GM19324 (cell line): ENCODE data around the gene FLCN.
"Not testable (repeated sequence)": the region's sequence is repeated elsewhere in the genome, so short reads cannot be mapped to it uniquely, and the experiment has no call there.

Experiments used
- ATAC-seq: cut with Tn5 transposase; IDR thresholded peaks from one replicate; pipeline ENCODE4 v1.9.1; 2021; ENCODE audit warnings: mild to moderate bottlenecking, moderate library complexity; ENCODE audit not compliant: unreplicated experiment, low FRiP score

Gene FLCN

GRCh38 chr17:17188586-17188985, 48.4 kb downstream of the FLCN start:
- no peak for ATAC-seq

- ATAC-seq: no peak
These were observed 50.1 kb downstream of the FLCN start for GRCh38 chr17:17186551-17187505.

DNA sequence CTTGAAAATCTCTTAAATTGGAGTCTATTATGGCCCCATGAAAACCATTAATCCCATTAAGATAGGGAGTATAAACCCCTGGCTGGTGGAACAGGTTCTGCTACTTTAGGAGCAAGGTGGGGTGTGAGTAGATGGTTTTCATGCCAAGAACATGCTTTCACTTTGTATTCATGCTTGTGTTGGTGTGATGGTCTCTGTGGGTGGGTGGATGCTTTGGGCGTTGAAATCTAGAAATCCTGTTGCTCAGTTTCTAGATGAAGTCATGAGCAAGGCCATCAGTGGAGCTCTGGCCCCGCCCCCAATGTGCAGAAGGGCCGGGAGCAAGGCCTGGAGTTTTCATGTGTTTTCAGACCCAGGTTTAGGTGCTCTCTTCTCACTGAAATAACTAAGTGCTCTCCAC, 50.9 kb downstream of the FLCN start:
- ATAC-seq: no peak

GRCh38 chr17:17184985-17185757, 51.8 kb downstream of the FLCN start:
- ATAC-seq: not testable (repeated sequence)

GRCh38 chr17:17183744-17184143, 53.2 kb downstream of the FLCN start:
- ATAC-seq: no peak

GRCh38 chr17:17182598-17183136, 54.3 kb downstream of the FLCN start:
- no peak for ATAC-seq

DNA sequence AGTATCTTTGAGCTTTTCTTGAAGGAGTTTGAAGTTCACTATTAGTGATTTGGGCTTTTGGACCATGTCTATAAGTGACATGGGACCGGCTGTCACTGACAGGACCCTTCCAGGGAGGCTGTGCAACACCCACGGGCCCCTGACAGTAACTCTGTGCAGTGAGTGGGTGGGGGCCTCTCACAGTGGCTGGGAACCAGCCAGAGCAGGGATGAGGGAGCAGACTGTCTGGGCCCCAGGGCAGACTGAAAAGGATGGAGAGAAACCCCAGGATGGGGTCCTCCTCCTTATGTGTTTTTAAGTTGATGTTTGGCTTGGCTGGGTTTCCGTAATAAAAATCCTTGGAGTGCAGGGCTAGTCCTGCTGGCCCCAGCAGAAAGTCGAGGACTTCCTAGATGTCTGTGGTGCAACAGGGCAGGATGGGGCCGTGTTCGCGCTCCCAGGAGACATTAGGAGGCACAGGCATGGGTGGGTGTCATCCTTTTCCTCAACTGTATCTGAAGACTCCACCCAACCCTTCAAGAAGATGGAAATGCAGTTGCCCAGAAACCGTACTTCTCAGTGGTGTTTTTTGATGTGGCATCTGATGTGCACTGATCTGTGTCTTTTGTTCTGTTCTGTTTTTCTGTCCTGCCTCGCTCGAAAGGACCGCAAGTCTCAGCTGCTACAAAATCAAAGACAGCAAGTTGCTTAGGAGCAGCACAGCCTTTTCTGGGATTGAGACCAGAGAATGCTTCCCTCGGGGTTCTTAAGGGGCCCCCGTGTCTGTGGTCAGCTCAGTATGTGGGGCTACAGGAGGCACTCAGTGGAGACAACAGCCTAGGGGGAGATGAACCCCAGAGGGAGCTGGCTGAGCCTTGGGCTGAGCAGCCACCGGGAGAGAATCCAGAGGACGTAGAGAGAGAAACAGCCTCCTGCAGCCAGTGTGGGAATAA, 55.0 kb downstream of the FLCN start:
- ATAC-seq: no peak

DNA sequence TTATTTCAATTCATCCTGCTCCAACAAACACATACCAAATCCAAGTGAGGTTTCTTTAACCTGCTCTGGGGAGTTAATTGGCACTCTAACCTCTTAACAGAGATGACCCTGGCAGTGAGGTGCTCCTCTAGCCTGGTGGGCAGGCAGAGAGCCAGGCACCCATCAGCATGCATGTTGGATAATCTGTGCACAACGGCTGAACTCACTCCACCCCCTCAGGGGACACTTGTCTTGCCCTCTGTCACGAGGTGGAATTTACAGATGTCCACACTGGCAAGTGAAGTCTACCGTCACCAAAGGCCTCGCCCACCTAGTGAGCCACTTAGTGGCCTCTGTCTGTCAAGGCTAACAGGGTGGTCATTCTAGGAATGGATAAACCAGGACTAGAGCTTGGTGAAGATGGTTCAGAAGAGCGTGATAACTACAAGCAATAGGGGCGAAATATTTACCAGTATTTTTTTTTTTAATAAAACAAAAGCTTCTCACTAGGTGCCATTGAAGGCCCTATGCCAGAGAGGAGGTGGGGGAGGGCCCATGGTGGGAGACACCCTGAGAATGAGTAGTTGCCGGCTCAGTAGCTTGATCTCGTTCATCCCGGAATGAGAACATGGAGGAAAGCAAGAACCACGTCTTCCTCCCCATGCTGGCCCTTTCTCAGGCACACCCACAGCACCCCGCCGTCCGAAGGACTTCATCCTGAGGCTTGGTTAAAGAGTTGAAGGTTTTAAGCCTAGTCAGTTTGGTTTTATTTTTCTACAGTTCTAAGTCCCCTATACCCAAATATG, 56.0 kb downstream of the FLCN start:
- ATAC-seq: no peak

GRCh38 chr17:17180141-17180603, 56.8 kb downstream of the FLCN start:
- ATAC-seq: no peak

DNA sequence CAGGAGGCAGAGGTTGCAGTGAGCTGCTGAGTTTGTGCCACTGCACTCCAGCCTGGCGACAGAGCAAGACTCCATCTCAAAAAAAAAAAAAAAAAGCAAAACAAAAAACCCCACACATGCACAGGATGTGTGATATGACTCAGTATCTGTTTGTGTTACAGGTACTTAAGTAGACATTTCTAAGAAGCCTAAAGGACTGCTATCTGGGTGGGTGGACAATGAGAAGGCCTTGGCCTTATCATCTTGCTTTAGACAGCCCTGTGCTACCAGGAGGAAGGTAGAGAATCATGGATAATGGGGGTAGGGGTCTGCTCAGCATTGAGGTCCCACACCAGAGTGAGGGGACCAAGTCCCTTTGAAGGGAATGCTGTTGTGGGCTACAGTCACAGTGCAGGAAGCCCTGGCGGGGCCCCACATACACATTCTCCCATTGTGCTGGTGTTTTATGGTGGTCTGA, 57.6 kb downstream of the FLCN start:
- ATAC-seq: no peak

DNA sequence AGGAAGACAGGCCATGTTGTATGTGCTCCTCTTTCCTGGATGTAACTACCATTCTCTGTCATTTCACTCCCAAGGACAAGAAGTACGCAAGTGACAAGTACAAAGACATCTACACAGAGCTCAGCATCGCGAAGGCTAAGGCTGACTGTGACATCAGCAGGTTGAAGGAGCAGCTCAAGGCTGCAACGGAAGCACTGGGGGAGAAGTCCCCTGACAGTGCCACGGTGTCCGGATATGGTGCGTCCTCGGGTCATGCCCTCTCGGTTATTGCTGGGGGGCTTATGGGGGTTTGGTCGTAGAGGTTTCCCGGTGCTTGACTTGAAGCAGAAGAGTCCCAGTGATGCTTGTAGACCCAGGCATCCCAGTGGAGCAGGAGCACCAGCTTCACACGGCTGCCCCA, 59.8 kb downstream of the FLCN start:
- ATAC-seq: no peak

- no peak for ATAC-seq
These were observed 60.6 kb downstream of the FLCN start for GRCh38 chr17:17176341-17176740.

DNA sequence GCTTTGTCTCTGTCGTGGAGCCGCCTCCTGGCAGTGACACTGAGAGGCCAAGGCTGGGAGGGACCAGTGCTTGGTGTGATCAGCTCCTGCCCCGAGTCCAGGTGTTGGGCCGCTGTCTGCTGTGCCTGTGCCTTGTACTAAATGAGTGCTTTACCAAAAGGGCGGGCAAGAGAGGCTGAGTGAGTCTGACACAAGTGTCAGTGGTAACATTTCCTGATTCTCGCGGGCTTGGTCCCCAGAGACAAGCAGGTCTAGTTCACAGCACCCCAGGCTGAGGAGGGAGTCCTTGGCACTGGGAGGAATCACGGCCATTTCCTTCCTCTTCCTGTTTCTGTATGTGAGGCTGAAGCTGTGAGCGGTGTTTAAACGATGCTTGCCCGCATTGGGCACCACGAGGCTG, 61.1 kb downstream of the FLCN start:
- ATAC-seq: no peak

GRCh38 chr17:17175340-17175739, 61.6 kb downstream of the FLCN start:
- no peak for ATAC-seq

DNA sequence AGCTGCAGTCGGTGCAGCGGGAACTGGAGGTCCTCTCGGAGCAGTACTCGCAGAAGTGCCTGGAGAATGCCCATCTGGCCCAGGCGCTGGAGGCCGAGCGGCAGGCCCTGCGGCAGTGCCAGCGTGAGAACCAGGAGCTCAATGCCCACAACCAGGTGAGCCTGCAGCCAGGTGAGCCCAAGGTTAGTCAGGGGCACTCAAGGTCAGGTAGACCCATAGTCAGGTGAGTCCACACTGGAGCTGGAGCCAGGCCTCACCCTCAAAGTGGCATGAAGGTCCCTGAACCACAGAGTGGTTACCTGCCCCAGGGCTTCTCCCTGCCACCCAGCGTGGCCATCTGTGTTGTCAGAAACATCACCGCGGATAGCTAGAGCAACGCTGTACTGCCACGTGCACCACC, 63.0 kb downstream of the FLCN start:
- ATAC-seq: no peak

DNA sequence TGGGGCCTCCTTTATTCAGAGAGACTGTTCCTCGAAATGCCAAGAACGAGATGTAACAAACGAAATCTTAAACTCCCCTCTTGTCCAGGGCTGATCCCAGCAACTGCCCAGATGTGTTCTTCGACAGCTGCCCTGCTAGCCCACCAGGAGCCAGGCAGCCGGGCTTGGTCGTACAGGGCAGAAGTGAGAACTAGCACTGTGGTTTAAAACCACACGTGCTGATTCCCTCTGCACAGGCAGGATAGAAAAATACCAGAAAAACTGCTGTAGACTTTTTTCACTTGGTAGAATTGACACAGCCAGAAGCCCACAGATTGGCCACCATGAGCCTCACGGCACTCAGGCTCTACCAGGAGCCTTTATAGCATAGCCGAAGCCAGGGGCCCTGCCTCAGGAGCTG, 64.0 kb downstream of the FLCN start:
- ATAC-seq: no peak

DNA sequence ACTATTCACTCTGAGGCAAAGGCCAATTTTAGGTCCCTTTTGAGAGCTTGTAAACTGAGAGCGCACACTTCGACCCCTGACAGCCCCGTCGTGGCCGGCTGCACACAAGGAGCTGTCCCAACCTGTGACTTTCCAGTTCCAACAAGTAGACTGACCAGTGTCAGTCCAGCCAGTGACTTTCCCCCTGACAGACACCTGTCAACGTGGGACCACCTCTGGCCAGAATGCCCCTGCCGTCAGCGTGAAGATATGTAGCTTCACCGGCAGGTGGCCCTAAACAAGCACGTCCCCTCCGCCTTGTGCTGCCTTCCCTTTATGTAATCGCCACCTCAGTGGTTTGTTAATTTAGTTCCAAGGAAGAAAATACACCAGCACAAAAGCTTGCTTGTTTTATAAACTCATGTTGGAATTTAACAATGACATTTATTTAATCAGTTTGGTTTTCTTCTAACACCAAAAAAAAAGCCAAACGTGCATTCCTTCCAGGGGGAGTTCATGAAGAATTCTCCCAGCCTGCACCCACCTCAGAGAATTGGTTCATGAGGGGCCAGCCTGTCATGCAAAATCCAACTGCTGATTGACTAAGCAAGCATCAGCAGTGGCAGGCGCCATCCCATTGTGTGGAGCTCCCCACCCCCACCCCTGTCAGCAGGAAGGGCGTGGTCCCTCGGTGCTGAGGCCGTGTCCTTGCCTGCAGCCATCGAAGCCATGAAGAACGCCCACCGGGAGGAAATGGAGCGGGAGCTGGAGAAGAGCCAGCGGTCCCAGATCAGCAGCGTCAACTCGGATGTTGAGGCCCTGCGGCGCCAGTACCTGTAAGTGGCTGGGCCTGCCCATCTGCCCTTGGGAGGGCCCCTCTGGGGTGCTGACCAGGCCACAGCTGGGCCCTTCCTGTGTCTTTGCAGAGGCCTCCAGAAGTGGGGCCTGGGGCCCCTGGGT, 64.7 kb downstream of the FLCN start:
- ATAC-seq: no peak

GRCh38 chr17:17171186-17171585, 65.8 kb downstream of the FLCN start:
- ATAC-seq: no peak
